ENCODE results near the gene TNNT3.

- TF ChIP-seq POLR2A (IDR thresholded peaks at IDR 0.05) (no peak), CTCF (IDR thresholded peaks at IDR 0.05) (no peak)
Measured at GRCh38 chr11:1906611-1907423, 12.7 kb upstream of the TNNT3 start.
